GM19455 (cell line): ENCODE results near the gene KCTD5.
"Not testable (repeated sequence)": the region's sequence is repeated elsewhere in the genome, so short reads cannot be mapped to it uniquely, and the experiment has no call there.

Experiments
- ATAC-seq: cut with Tn5 transposase; IDR thresholded peaks from one replicate; pipeline ENCODE4 v1.9.1; 2021; ENCODE audit not compliant: unreplicated experiment

KCTD5 gene

DNA sequence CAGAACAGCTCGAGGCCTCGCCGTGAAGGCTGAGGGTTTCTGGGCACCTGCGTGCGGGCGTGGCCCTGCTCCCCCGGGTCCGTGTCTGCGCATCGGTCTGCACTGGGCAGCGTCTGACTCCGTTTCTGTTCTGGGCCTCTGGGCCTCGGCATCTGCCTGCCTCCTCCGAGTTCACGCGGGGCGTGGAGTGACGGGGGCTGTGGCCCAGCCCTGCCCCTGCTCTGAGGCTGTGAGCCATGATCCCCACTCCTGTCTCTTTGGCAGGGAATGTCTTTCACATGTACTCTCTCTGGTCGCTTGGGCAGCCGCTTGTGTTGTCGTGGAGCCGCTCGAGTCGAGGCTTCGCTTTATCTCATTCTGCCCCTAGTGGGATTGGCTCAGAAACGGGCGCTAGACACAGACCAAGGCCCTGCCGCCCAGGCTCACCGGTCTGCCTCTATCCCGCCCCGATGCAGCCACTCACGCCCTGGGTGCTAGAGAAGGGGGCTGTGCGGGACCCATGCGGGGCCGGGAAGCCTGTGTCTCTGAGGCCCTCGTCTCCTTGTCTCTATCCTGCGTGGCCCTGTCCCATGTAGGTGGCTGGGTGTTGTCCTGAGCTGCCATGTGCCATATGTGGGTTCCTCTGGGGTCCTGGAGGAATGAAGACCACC lies 14.4 kb downstream of the KCTD5 start:
- not testable (repeated sequence) for ATAC-seq

DNA sequence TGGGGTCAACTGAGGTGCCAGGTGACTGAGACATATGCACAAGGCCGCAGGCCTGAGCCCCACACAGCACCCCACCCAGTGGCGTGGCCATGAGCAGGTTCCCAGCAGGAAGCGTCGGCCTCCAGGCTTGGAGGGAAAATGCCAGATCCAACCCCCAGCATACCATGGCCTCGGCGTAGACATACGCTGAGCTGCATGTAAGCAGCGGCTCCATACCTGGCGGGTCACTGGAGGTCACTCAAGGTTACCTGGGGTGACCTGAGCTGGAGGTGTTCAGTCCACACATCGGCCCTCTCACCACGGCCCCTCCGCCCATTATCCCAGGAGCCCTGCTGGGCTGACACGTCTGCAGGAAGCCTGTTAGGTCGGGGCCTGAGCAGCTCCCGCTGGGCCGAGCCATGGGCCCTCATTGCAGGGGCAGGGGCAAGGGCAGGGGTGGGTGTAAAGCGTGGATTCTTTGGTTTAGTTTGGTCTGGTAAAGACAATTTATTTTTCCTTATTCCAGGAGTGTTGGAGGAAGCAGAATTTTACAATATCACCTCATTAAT lies 15.2 kb downstream of the KCTD5 start:
- ATAC-seq: no peak

DNA sequence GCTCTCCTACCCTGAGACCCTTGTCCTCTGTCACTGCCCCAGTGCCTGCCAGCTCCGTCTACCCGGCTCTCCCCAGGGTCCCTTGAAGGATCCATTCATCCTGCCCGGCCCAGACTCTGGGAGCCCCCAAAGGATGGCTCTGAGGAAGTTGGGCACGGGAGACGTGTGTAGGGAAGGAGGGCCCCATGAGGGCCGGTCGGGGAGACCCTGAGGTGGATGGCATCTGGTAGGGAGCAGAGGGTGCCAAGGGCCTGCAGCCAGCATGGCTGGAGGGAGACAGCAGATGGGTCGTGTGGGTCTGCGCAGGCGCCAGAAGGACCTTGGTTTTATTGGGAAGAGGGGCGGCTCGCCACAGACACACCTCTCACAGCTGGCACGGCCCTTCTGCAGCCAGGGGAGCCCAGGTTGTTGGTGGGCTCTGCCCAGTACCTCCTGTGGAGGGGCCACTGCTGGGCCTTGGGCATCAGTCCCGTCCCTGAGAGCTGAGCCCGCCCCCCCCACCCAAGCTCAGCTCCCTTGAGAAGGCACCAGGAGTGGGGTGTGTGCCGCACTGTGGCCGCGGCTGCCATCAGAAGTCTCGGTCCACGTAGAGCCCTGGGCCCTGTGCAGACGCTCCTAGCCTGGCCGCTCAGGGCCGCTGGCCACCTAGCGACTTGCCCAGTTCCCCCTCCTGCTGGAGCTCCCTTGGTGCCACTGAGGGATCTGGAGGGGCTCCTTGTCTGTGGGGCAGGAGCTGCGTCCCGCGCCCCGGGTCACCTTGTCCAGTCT lies 16.0 kb downstream of the KCTD5 start:
- no peak for ATAC-seq

DNA sequence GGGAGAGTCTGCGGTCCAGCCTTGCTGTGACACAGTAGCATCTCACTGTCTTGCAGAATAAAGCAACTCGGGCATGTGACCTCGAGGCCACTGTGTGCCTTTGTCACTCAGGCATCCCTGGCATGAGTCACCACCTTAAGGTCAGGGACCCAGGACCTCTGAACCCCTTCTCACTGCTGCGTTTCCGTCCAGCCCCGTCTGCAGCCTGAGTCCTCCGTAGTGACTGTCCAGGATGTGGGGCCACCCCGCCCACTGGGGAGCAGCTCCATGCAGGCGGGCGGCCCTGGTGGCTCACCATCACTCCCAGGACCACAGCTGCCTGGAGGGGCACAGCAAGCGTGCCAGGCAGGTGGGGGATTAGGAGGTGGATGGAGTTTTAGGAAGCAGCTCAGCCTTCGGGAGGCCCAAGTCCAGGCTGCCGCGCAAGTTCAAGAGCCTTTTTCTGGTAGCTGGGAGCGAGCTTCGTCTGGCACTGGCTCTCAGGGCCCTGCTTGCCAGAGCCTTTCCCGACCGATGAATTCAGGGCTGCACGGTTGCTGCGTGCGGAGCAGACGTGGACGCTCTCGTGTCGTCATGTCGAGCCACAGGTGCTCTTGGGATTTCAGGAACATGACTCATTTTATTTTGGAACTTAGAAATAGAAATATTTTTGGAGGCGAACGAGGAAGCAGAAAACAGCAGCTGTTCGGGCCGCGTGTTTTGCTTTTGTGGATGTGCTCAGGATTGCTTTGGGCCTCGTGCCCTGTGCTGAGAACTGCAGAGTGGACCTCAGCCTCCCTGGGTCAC lies 16.8 kb downstream of the KCTD5 start:
- no peak for ATAC-seq

GRCh38 chr16:2699791-2700600 lies 17.7 kb downstream of the KCTD5 start:
- ATAC-seq: no peak

- no peak for ATAC-seq
Measured at GRCh38 chr16:2700786-2701185, 18.5 kb downstream of the KCTD5 start.

GRCh38 chr16:2701272-2701671 lies 18.9 kb downstream of the KCTD5 start:
- ATAC-seq: no peak

DNA sequence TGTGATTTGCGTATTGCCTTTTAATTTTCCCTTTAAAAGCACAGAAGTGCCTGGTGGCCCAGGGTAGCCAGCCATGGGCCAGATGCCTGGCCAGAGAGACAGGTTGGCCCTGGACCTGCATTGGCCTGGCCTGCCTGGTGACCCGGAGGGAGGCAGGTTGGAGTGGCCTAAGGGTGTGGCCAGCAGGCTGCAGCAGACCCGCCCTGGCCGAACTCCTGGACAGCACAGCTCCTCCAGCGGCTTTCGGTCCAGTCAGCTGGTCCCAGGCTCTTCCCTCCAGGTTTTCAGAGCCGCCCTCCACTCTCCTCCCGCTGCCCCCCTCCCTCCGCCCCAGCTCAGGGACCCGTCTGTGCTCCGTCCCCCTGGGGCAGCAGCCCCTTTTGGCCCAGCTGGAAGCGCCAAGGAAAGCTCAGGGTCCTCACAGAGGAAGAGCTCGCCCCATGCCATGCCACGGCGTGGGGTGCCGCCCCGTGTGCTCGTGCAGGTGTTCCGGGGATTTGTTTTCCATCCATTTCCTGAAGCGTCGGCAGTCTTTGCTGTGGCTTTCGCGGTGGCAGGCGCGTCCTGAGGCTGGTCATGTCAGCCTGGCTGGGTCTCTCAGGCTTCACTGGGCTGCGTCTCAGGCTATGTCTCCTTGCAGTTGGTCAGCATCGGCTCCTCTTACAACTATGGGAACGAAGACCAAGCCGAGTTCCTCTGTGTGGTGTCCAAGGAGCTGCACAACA lies 19.6 kb downstream of the KCTD5 start:
- ATAC-seq: no peak

DNA sequence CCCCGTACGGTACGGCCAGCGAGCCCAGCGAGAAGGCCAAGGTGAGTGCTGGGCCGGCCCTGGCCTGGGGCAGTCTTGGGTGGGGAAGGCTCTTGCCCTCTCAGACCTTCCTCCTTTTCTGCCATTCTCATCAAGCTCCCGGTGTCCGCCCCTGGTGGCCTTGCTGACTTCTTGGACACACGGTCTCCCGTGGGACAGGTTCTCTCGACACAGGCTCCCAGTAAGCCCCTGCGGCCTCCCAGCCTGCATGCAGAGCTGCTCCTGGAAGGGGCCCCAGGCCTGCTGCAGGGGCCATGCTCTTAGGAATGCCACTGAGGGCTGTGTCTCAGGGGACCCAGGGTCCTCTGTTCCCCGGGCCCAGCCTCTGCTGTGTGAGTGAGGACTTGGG lies 20.1 kb downstream of the KCTD5 start:
- no peak for ATAC-seq

DNA sequence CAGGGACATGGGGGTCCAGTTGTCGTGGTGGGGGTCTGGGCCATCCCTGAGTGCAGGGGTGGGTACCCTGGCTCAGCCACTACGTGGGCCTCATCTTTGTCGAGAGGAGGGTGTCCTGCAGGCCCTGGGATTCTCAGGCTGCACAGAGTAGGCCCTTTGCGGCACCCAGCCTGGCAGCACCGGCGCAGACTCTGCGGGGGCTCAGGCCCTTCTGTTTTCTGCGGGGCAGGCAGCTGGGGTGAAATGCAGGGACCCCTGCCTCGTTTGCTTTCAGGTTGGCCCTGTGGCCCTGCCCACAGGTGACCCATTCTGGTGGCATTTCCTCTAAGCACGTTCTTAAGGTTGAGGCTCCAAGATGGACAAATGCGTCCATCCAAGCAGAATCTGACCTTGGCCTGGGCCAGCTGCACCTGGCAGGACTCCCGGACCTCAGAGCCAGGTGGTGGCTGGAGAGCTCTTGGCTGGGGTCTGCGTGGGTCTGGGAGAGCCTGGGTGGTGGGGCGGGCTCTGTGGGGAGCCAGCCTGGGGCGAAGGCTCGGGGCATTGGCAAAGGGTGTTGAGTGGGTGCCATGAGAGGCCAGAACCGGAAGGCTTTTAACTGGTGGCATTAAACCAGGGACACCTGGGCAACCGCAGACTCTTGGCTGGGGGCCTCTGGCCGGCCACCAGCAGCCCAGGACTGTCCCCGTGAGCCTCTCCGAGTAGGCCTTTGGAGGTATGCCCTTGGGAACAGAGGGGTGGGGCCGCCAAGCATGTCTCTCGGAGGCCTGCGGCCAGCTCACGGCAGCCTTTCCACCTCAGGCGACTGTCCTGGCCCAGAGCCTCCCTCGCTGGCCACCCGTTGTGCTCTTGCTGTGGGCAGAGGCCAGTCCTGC lies 20.8 kb downstream of the KCTD5 start:
- no peak for ATAC-seq

- no peak for ATAC-seq
Measured at GRCh38 chr16:2704166-2704982, 22.1 kb downstream of the KCTD5 start.

DNA sequence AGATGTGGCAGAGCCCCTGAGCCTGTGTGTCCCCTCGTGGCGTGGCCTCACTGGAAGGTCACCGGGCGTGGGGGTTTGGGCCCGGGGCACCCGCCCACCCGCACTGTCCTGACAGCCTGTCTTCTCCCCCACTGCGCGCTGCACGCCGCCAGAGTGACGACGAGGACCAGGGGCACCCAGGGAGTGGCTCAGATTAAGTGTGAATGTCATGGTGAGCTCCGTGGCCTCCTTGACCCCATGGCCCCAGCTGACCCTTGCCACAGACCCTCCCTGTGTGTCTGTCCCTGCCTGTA lies 22.6 kb downstream of the KCTD5 start:
- ATAC-seq: no peak

- no peak for ATAC-seq
Measured at GRCh38 chr16:2705351-2705750, 23.0 kb downstream of the KCTD5 start.

DNA sequence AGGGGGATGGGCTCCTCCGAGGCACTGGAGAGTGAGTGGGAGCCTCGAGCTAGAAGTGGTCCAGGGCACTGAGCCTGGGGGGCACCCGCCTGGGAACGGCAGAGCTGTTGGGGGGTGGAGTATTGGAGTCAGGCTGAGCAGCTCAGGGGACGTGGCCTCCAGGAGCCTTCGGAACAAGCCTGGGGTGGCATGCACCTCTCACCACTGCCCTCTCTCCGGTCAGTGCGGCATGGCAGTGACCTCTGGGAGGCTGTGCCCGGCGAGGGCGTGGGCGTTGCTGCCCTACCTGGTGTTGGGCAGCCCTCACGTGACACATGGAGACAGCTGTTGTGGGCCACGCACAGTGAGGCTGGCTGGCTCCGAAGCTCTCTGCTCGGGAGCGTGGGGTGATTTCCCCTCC lies 23.8 kb downstream of the KCTD5 start:
- ATAC-seq: no peak

- no peak for ATAC-seq
Measured at GRCh38 chr16:2706611-2707311, 24.4 kb downstream of the KCTD5 start.

- no peak for ATAC-seq
Measured at GRCh38 chr16:2707368-2708289, 25.3 kb downstream of the KCTD5 start.

DNA sequence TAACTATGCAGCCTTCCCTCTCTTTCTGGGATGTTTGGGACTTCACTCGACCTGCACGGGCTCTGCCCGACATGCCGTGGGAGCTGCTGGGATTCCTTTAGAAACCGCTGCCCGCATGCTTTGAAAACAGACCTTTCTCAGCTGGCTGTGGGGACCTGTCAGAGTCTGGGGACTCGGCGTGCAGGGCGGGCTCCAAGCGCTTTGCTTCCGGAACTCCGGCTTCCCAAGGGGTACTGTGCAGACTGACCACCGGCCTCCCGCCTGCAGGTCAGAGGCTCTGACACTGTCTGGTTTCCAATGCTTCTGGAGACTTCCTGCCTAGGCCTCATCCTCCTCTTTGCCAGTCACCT lies 25.9 kb downstream of the KCTD5 start:
- no peak for ATAC-seq
